ENCODE measurements around the gene NIP7. TPM values are rescaled to one million over a fixed set of nuclear protein-coding genes. Genes with fewer than 3 reads are reported as not detected.

The NIP7 gene
- total and polyA plus RNA-seq, 9 of the 15 experiments (the other 6 are each of a cell fraction or from before 2014, with no cell fraction given): 28.9 to 85.5 (median 72.5) TPM

GRCh38 chr16:69330286-69331109 lies 9.1 kb upstream of the NIP7 start, which contains the start of gene PDF (continued):
- peak in 1 of 2 experiments; percentile 74; a peak in 2 of 4 replicates for TF ChIP-seq HDAC1 (IDR thresholded peaks at IDR 0.05)
- no peak for TF ChIP-seq RUNX1 (IDR thresholded peaks at IDR 0.05; ENCODE audit: low read depth)
- TF ChIP-seq, protein P1, sequence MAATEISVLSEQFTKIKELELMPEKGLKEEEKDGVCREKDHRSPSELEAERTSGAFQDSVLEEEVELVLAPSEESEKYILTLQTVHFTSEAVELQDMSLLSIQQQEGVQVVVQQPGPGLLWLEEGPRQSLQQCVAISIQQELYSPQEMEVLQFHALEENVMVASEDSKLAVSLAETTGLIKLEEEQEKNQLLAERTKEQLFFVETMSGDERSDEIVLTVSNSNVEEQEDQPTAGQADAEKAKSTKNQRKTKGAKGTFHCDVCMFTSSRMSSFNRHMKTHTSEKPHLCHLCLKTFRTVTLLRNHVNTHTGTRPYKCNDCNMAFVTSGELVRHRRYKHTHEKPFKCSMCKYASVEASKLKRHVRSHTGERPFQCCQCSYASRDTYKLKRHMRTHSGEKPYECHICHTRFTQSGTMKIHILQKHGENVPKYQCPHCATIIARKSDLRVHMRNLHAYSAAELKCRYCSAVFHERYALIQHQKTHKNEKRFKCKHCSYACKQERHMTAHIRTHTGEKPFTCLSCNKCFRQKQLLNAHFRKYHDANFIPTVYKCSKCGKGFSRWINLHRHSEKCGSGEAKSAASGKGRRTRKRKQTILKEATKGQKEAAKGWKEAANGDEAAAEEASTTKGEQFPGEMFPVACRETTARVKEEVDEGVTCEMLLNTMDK (IDR thresholded peaks at IDR 0.05; ENCODE audit: borderline replicate concordance, insufficient read depth, low read depth, low read length, poor library complexity, severe bottlenecking): no peak
- TF ChIP-seq, protein P2, sequence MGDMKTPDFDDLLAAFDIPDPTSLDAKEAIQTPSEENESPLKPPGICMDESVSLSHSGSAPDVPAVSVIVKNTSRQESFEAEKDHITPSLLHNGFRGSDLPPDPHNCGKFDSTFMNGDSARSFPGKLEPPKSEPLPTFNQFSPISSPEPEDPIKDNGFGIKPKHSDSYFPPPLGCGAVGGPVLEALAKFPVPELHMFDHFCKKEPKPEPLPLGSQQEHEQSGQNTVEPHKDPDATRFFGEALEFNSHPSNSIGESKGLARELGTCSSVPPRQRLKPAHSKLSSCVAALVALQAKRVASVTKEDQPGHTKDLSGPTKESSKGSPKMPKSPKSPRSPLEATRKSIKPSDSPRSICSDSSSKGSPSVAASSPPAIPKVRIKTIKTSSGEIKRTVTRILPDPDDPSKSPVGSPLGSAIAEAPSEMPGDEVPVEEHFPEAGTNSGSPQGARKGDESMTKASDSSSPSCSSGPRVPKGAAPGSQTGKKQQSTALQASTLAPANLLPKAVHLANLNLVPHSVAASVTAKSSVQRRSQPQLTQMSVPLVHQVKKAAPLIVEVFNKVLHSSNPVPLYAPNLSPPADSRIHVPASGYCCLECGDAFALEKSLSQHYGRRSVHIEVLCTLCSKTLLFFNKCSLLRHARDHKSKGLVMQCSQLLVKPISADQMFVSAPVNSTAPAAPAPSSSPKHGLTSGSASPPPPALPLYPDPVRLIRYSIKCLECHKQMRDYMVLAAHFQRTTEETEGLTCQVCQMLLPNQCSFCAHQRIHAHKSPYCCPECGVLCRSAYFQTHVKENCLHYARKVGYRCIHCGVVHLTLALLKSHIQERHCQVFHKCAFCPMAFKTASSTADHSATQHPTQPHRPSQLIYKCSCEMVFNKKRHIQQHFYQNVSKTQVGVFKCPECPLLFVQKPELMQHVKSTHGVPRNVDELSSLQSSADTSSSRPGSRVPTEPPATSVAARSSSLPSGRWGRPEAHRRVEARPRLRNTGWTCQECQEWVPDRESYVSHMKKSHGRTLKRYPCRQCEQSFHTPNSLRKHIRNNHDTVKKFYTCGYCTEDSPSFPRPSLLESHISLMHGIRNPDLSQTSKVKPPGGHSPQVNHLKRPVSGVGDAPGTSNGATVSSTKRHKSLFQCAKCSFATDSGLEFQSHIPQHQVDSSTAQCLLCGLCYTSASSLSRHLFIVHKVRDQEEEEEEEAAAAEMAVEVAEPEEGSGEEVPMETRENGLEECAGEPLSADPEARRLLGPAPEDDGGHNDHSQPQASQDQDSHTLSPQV (IDR thresholded peaks at IDR 0.05): peak; percentile 76
- peak in 1 of 2 experiments; percentile 10; a peak in 1 of 4 replicates for TF ChIP-seq RAD21 (CRISPR knock-in tag; conservative IDR thresholded peaks at IDR 0.05 in 1 of 2, IDR thresholded peaks at IDR 0.05 in 1 of 2)
- no peak for TF ChIP-seq BRCA1 (IDR thresholded peaks at IDR 0.05)
- TF ChIP-seq BRCA1 (CRISPR knock-in tag; IDR thresholded peaks at IDR 0.05): no peak
- TF ChIP-seq KAT8 (IDR thresholded peaks at IDR 0.05; ENCODE audit: low read depth): no peak
- no peak for TF ChIP-seq SNIP1 (IDR thresholded peaks at IDR 0.05; ENCODE audit: low read depth)
- TF ChIP-seq SIX5 (IDR thresholded peaks at IDR 0.05; ENCODE audit: borderline replicate concordance in 1 of 2, insufficient read depth in 1 of 2, low read depth in 1 of 2, low read length in 2 of 2): no peak
- no peak for TF ChIP-seq ZNF24 (IDR thresholded peaks at IDR 0.05)
- TF ChIP-seq RBM15 (IDR thresholded peaks at IDR 0.05; ENCODE audit: insufficient read depth, low read length): no peak
- TF ChIP-seq, protein P3, sequence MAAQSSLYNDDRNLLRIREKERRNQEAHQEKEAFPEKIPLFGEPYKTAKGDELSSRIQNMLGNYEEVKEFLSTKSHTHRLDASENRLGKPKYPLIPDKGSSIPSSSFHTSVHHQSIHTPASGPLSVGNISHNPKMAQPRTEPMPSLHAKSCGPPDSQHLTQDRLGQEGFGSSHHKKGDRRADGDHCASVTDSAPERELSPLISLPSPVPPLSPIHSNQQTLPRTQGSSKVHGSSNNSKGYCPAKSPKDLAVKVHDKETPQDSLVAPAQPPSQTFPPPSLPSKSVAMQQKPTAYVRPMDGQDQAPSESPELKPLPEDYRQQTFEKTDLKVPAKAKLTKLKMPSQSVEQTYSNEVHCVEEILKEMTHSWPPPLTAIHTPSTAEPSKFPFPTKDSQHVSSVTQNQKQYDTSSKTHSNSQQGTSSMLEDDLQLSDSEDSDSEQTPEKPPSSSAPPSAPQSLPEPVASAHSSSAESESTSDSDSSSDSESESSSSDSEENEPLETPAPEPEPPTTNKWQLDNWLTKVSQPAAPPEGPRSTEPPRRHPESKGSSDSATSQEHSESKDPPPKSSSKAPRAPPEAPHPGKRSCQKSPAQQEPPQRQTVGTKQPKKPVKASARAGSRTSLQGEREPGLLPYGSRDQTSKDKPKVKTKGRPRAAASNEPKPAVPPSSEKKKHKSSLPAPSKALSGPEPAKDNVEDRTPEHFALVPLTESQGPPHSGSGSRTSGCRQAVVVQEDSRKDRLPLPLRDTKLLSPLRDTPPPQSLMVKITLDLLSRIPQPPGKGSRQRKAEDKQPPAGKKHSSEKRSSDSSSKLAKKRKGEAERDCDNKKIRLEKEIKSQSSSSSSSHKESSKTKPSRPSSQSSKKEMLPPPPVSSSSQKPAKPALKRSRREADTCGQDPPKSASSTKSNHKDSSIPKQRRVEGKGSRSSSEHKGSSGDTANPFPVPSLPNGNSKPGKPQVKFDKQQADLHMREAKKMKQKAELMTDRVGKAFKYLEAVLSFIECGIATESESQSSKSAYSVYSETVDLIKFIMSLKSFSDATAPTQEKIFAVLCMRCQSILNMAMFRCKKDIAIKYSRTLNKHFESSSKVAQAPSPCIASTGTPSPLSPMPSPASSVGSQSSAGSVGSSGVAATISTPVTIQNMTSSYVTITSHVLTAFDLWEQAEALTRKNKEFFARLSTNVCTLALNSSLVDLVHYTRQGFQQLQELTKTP (IDR thresholded peaks at IDR 0.05; ENCODE audit: low read depth in 1 of 2, partially characterized antibody in 2 of 2): no peak
- no peak for TF ChIP-seq ZNF175 (CRISPR knock-in tag; IDR thresholded peaks at IDR 0.05; ENCODE audit: low read depth)
- TF ChIP-seq ZNF282 (CRISPR knock-in tag; IDR thresholded peaks at IDR 0.05): no peak
- no peak for TF ChIP-seq TBL1XR1 (IDR thresholded peaks at IDR 0.05; ENCODE audit: low read length in 2 of 2)
- no peak for TF ChIP-seq ZNF707 (CRISPR knock-in tag; conservative IDR thresholded peaks at IDR 0.05)

Measured in K562 (cell line).